GM18520 (cell line): ENCODE measurements around the gene GAPDHS.

Source experiments
- ATAC-seq: cut with Tn5 transposase; IDR thresholded peaks from one replicate; pipeline ENCODE4 v1.9.1; 2021; ENCODE audit not compliant: unreplicated experiment

The GAPDHS gene

DNA sequence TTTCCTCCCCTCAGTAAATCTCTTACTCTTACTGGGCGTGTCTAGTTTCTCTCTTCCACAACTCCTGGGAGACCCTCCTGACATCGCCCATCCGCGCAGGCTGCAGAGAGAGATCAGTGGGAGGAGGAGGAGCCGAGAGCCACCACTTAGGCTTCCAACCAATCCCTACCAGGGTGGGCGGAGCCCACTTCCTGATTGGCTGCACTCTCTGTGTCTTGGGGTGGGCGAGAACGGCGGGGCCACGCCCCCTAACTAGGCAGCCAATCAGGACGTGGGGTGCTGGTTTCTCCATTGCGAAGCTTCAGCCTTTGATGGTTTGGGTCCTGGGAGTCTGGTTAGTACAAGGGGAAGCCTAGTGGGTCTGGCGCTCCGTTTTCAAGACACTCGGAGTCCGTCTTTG, 52.6 kb downstream of the GAPDHS start, which contains the start of gene PMIS2:
Gene PMIS2 (plus strand): TSS at position 326 of the 400 bp plus-strand sequence. CDS start 87 bp downstream, outside the sequence.
- ATAC-seq: no peak

DNA sequence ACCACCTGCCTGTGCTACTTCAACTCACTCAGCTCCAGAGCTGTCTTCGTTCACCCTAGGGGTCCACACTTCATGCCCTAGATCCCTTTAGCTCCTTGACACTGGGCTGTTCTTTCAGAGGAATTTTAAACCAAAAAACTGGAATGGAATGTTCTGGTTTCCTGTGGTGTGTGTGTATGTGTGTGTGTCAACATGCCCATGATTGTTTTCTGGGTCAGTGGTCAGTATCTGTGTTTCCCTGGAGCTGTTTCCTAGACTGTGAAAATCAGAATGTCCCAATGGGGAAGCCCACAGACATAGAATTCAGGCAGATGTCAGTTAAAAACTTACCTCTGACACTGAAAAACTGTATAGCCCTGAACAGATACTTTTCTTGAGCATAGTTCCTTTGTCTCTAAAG, 54.1 kb downstream of the GAPDHS start:
- ATAC-seq: no peak

DNA sequence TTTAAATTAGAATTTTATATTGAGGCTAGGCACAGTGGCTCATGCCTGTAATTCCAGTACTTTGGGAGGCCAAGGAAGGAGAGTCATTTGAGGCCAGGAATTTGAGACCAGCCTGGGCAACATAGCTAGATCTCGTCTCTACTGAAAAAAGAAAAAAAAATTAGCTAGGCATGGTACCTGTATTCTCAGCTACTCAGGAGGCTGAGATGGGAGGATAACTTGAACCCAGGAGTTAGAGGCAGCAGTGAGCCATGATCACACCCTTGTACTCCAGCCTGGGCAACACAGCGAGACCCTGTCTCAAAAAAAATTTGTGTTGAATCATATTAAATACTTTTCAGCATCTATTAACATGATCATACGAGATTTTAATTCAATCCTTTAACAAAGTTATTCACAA, 57.6 kb downstream of the GAPDHS start:
- ATAC-seq: no peak

DNA sequence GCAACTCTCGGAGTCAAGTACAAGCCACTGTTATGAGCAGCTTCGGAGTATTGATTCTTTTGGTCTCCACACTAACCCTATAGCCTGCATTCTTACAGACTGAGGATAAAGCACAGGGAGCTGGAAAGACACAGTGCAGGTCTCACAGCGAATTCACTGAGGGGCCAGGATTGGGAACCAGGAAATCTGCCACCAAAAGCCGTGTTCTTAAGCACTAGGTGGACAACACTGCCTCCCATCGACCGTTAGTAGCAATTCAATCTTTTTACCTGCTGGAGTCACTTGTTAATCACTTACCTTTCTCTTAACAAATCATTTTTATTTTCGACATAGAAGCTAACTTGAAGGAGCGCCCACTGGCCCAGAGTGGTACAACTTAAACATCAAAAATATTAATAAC, 59.0 kb downstream of the GAPDHS start:
- ATAC-seq: no peak
